GM23248 (cell line): Measurements from ENCODE around the gene ADAT2. TPM values are rescaled to one million over a fixed set of nuclear protein-coding genes. Genes with fewer than 3 reads are reported as not detected.
"Not testable (repeated sequence)": the region's sequence is repeated elsewhere in the genome, so short reads cannot be mapped to it uniquely, and the experiment has no call there.

Experiments
- DNase-seq: peaks from one replicate; pipeline ENCODE4 v3.0.0-alpha.2; 2015
- H2AFZ ChIP-seq: fragments of 200-600 bp; sonication (generic); 2 replicates; pipeline ENCODE4 v1.6.1; 2016; ENCODE audit warnings: antibody characterized with exemption
- H3F3A ChIP-seq: fragments of 200-600 bp; sonication (generic); 2 replicates; pipeline ENCODE4 v1.6.1; 2016; ENCODE audit warnings: mild to moderate bottlenecking, antibody characterized with exemption, mixed run types; ENCODE audit not compliant: insufficient read depth
- H3K27ac ChIP-seq: fragments of 200-600 bp; sonication (generic); 2 replicates; pipeline ENCODE4 v1.5.1; 2016; ENCODE audit warnings: mild to moderate bottlenecking
- H3K27me3 ChIP-seq: fragments of 200-600 bp; sonication (generic); replicated peaks from 2 replicates; pipeline ENCODE4 v1.6.1; 2016; ENCODE audit warnings: mild to moderate bottlenecking; ENCODE audit not compliant: insufficient read depth
- H3K36me3 ChIP-seq: fragments of 200-600 bp; sonication (generic); 2 replicates; pipeline ENCODE4 v1.6.1; 2016; ENCODE audit warnings: low read depth, mild to moderate bottlenecking
- H3K4me1 ChIP-seq: fragments of 200-600 bp; sonication (generic); 2 replicates; pipeline ENCODE4 v1.6.1; 2016; ENCODE audit warnings: mild to moderate bottlenecking; ENCODE audit not compliant: insufficient read depth
- H3K4me2 ChIP-seq: fragments of 200-600 bp; sonication (generic); one replicate; pipeline ENCODE4 v1.6.1; 2016; ENCODE audit warnings: mild to moderate bottlenecking; ENCODE audit not compliant: unreplicated experiment
- H3K4me3 ChIP-seq: fragments of 200-600 bp; sonication (generic); 2 replicates; pipeline ENCODE4 v1.5.1; 2016; ENCODE audit warnings: mild to moderate bottlenecking
- H3K79me2 ChIP-seq: fragments of 200-600 bp; sonication (generic); 2 replicates; pipeline ENCODE4 v1.6.1; 2016; ENCODE audit warnings: mild to moderate bottlenecking; ENCODE audit not compliant: insufficient read depth
- H3K9ac ChIP-seq: fragments of 200-600 bp; sonication (generic); 2 replicates; pipeline ENCODE4 v1.6.1; 2016; ENCODE audit warnings: mild to moderate bottlenecking
- H3K9me2 ChIP-seq: fragments of 200-600 bp; sonication (generic); 2 replicates; pipeline ENCODE4 v1.6.1; 2016; ENCODE audit warnings: mixed run types, mild to moderate bottlenecking, moderate library complexity; ENCODE audit not compliant: insufficient read depth
- H3K9me3 ChIP-seq: fragments of 200-600 bp; sonication (generic); one replicate; pipeline ENCODE4 v1.6.1; 2017; ENCODE audit warnings: low read depth
- H4K20me1 ChIP-seq: fragments of 200-600 bp; sonication (generic); 2 replicates; pipeline ENCODE4 v1.6.0; 2016; ENCODE audit not compliant: insufficient read depth
- EZH2 ChIP-seq: fragments of 200-600 bp; sonication (generic); IDR thresholded peaks from 2 replicates; pipeline ENCODE4 v1.6.1; 2018; ENCODE audit warnings: antibody characterized with exemption, mild to moderate bottlenecking; ENCODE audit not compliant: insufficient read depth, poor library complexity, severe bottlenecking
- EZH2phosphoT487 ChIP-seq: fragments of 200-600 bp; sonication (generic); IDR thresholded peaks from 2 replicates; pipeline ENCODE4 v1.6.1; 2018; ENCODE audit warnings: antibody characterized with exemption, moderate library complexity, mild to moderate bottlenecking, low read depth; ENCODE audit not compliant: insufficient read depth
- WGBS, 2 experiments: methylation state at CpG; one replicate each; pipeline ENCODE4 v1.1.6; 2015 to 2017; ENCODE audit warnings: low lambda C conversion rate in 2 of 2, low coverage in 1 of 2; ENCODE audit errors: missing lambda C conversion rate in 2 of 2; 5-methylcytosine and 5-hydroxymethylcytosine counted together
- in situ Hi-C: fragments of 300-500 bp; cut with MboI; formaldehyde crosslinking; loops from 2 replicates; pipeline ENCODE4 v1.15.0; 2020
- polyA plus RNA-seq: library from polyadenylated mRNA; unstranded; fragments of >200 nt; fragmentation: Nextera tagmentation; extraction: Ambion mirVana; gene quantifications from 2 replicates; pipeline ENCODE4 v1.2.1, GENCODE V29; 2016
- total RNA-seq: library from RNA; depleted of rRNA; stranded (reverse); fragments of >200 nt; shearing (Covaris generic); gene quantifications from 2 replicates; pipeline ENCODE4 v1.2.3, GENCODE V29; 2014

The ADAT2 gene
- total and polyA plus RNA-seq, 2 experiments from 2014 or later = 3.2 to 4.2 TPM

GRCh38 chr6:143457563-143458359 is 7.3 kb upstream of the ADAT2 start:
- H3K9ac ChIP-seq = no peak overlapping the region
- no peaks in the 10 kb centered on the region for H3F3A ChIP-seq
- no peak overlapping the region for H3K4me3 ChIP-seq
- 74 to 77% methylated on average over 2 of the region's 2 CpGs for WGBS, 2 experiments
- no peak overlapping the region for H2AFZ ChIP-seq
- no peaks in the 10 kb centered on the region for H3K9me2 ChIP-seq
- DNase-seq = peak; percentile 41
- in situ Hi-C loops = no loop called here
- H3K36me3 ChIP-seq = peaks cover 9% of the 10 kb centered on the region; the same call in 1 of the 2 replicates
- H3K79me2 ChIP-seq = peaks cover 41% of the 10 kb centered on the region
- H3K4me2 ChIP-seq = peak overlapping the region; percentile 18
- H4K20me1 ChIP-seq = no peaks in the 10 kb centered on the region
- TF ChIP-seq EZH2phosphoT487 = no peak
- no peak for TF ChIP-seq EZH2
- H3K9me3 ChIP-seq = no peaks in the 10 kb centered on the region
- peaks cover 11% of the 10 kb centered on the region for H3K4me1 ChIP-seq
- H3K27ac ChIP-seq = no peak overlapping the region
- H3K27me3 ChIP-seq = no peaks in the 10 kb centered on the region

DNA sequence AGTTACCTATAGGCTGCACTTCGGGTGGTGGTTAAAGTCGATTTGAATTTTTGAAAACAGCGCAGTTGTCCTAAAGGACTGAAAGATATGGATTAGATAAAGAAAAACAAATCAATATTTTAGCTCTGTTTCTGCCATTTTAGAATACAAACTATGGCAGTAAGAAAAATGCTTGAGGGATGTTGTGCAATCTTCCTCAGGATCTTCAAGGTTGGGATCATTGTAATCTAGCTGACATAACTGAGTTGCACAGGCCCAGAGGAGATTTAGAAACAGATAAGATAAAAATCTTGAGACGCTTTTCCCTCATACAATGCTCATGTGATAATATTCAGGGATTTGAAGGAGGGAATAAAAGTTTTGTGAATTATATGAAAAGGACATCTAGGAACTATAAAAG is 1.0 kb upstream of the ADAT2 start:
- Histone ChIP-seq H4K20me1 (no peaks in the 10 kb centered on the region), H3K27me3 (no peaks in the 10 kb centered on the region), H3K9me2 (no peaks in the 10 kb centered on the region), H3K9ac (peak overlapping the region; percentile 91), H3K27ac (peak overlapping the region; percentile 49), H3K4me1 (peaks cover 15% of the 10 kb centered on the region), H3F3A (no peaks in the 10 kb centered on the region), H3K4me3 (peak overlapping the region; percentile 87), H2AFZ (peak overlapping the region; percentile 99), H3K4me2 (peak overlapping the region; percentile 95), H3K36me3 (no peaks in the 10 kb centered on the region), H3K9me3 (no peaks in the 10 kb centered on the region), H3K79me2 (peaks cover 74% of the 10 kb centered on the region)
- WGBS, 2 experiments = 56 to 59% methylated on average over 4 of the region's 4 CpGs
- in situ Hi-C loops = no loop called here
- TF ChIP-seq EZH2 (no peak), EZH2phosphoT487 (no peak)
- peak; percentile 46 for DNase-seq

DNA sequence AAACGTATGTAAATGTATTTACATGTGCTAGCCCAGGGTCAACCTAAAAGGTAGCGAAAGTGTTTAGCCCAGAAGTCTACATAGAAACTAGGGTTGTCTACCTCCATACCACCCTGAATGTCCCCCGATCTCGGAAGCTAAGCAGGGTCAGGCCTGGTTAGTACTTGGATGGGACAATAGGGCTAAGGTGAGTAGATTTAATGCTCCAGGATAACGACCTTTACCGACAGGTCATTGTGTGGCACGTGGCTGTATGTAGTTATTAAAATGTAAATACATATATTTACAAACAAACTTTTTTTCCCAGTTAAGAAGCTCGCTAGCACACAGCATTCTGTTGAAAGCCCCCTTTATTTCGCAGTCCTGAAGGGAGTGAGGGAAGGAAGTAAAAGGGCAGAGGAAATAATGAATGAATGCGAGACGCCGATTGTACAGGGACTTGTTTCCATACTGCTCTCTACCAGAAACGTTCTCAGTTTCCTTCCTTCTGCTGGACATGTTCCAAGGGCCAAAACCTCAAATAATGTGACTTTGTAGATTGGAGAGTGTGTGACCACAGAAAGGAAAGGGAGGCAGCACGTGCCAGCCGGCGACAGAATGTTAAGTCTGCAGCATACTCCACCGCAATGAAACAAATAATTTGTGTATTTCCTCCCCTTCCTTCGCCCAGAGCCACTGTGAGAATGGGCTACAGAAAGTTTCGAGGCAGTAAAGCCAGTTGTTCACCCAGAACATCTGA is 612 bp downstream of the ADAT2 start:
- H3K27me3 ChIP-seq = no peaks in the 10 kb centered on the region
- DNase-seq = peak; percentile 51
- H3K79me2 ChIP-seq = peaks cover 65% of the 10 kb centered on the region
- no peaks in the 10 kb centered on the region for H4K20me1 ChIP-seq
- H3F3A ChIP-seq = no peaks in the 10 kb centered on the region
- TF ChIP-seq EZH2 (no peak), EZH2phosphoT487 (no peak)
- no peaks in the 10 kb centered on the region for H3K36me3 ChIP-seq
- H3K4me2 ChIP-seq = peak overlapping the region; percentile 91
- H3K9me2 ChIP-seq = no peaks in the 10 kb centered on the region
- in situ Hi-C loops = loop anchor here (25.0 kb wide), 1 partner anchor 963 kb away; no protein-coding TSS in a partner anchor
- H3K9ac ChIP-seq = peak overlapping the region; percentile 91
- H3K27ac ChIP-seq = peak overlapping the region; percentile 72
- peaks cover 15% of the 10 kb centered on the region for H3K4me1 ChIP-seq
- peak overlapping the region; percentile 99 for H2AFZ ChIP-seq
- H3K4me3 ChIP-seq = peak overlapping the region; percentile 87
- WGBS, 2 experiments = 4 to 6% methylated on average over 19 of the region's 19 CpGs
- no peaks in the 10 kb centered on the region for H3K9me3 ChIP-seq

GRCh38 chr6:143449082-143449713 is 1.3 kb downstream of the ADAT2 start:
- Histone ChIP-seq H3K4me1 (peaks cover 15% of the 10 kb centered on the region), H3K9me3 (no peaks in the 10 kb centered on the region), H3K27me3 (no peaks in the 10 kb centered on the region), H3K4me2 (peak overlapping the region; percentile 91), H2AFZ (peak overlapping the region; percentile 99), H3K9me2 (no peaks in the 10 kb centered on the region), H3K4me3 (peak overlapping the region; percentile 87), H3K9ac (peak overlapping the region; percentile 91), H4K20me1 (no peaks in the 10 kb centered on the region), H3K36me3 (no peaks in the 10 kb centered on the region), H3F3A (no peaks in the 10 kb centered on the region), H3K27ac (no peak overlapping the region), H3K79me2 (peaks cover 63% of the 10 kb centered on the region)
- TF ChIP-seq EZH2phosphoT487 = no peak
- TF ChIP-seq EZH2 = no peak
- in situ Hi-C loops = loop anchor here (25.0 kb wide), 1 partner anchor 962 kb away; no protein-coding TSS in a partner anchor
- WGBS, 2 experiments = 76 to 79% methylated on average over 6 of the region's 6 CpGs
- peak; percentile 7 for DNase-seq

DNA sequence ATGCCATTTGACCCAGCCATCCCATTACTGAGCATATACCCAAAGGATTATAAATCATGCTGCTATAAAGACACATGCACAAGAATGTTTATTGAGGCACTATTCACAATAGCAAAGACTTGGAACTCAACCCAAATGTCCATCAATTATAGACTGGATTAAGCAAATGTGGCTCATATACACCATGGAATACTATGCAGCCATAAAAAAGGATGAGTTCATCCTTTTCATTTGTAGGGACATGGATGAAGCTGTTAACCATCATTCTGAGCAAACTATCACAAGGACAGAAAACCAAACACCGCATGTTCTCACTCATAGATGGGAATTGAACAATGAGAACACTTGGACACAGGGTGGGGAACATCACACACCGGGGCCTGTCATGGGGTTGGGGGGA is 2.6 kb downstream of the ADAT2 start:
- DNase-seq, H3K9me2 ChIP-seq, H3K36me3 ChIP-seq, H4K20me1 ChIP-seq, H3F3A ChIP-seq, H2AFZ ChIP-seq, H3K27me3 ChIP-seq, H3K27ac ChIP-seq, H3K9ac ChIP-seq, H3K9me3 ChIP-seq, H3K4me3 ChIP-seq, H3K4me2 ChIP-seq: not testable (repeated sequence)
- WGBS, 2 experiments = 87 to 95% methylated on average over 2 of the region's 2 CpGs
- Histone ChIP-seq H3K79me2 (peaks cover 53% of the 10 kb centered on the region), H3K4me1 (peaks cover 15% of the 10 kb centered on the region)
- in situ Hi-C loops = loop anchor here (25.0 kb wide), 1 partner anchor 961 kb away; no protein-coding TSS in a partner anchor
